ENCODE data around the gene FAM193A.

- no peak for TF ChIP-seq CTCF (IDR thresholded peaks at IDR 0.05; ENCODE audit: insufficient read depth, low read depth, low read length)
- no peak for TF ChIP-seq EZH2 (IDR thresholded peaks at IDR 0.05; ENCODE audit: insufficient read depth, low read length)
These were observed 134.9 kb downstream of the FAM193A start for GRCh38 chr4:2671267-2671895.
